Mesothelial cell of epicardium (in vitro differentiated cells): Measurements from ENCODE around the gene CCDC32. TPM values are rescaled to one million over a fixed set of nuclear protein-coding genes. Genes with fewer than 3 reads are reported as not detected.
A peak's percentile ranks its signal among the peaks of the same experiment; 100 is the strongest.

ENCODE experiments used
- DNase-seq, 2 experiments: peaks; one replicate each; pipeline ENCODE4 v3.0.0; 2021; ENCODE audit warnings: low spot score in 2 of 2; ENCODE audit not compliant: unreplicated experiment in 2 of 2
- H3K27ac Mint-ChIP-seq: 2 replicates; pipeline ENCODE4 v1.8.0; 2021; ENCODE audit warnings: mixed read lengths
- H3K27me3 Mint-ChIP-seq: 2 replicates; pipeline ENCODE4 v1.8.0; 2021; ENCODE audit warnings: low read depth, mixed read lengths
- H3K36me3 Mint-ChIP-seq: 2 replicates; pipeline ENCODE4 v1.8.0; 2021; ENCODE audit warnings: mixed read lengths
- H3K4me1 Mint-ChIP-seq: 2 replicates; pipeline ENCODE4 v1.8.0; 2021; ENCODE audit warnings: mixed read lengths
- H3K4me3 Mint-ChIP-seq: 2 replicates; pipeline ENCODE4 v1.8.0; 2021; ENCODE audit warnings: mild to moderate bottlenecking, moderate library complexity, mixed read lengths
- H3K9me3 Mint-ChIP-seq: 2 replicates; pipeline ENCODE4 v1.8.0; 2021; ENCODE audit warnings: mixed read lengths
- CTCF ChIP-seq: fragments of 200-600 bp; sonication (generic); IDR thresholded peaks from one replicate; pipeline ENCODE4 v1.5.0; 2021; ENCODE audit warnings: antibody characterized with exemption; ENCODE audit not compliant: unreplicated experiment
- total RNA-seq: library from RNA; stranded (reverse); gene quantifications from 3 replicates; pipeline ENCODE4 v1.2.1, GENCODE V29; 2021

The CCDC32 gene
- total RNA-seq, 1 donor from 2014 or later: 28.8 TPM

GRCh38 chr15:40512440-40512839, 52.4 kb downstream of the CCDC32 start:
- DNase-seq: no peak
- Mint-ChIP-seq H3K36me3 (no peaks in the 10 kb centered on the region), H3K9me3 (no peaks in the 10 kb centered on the region), H3K4me1 (peaks cover 21% of the 10 kb centered on the region), H3K4me3 (peak overlapping the region; percentile 80), H3K27me3 (peaks cover 4% of the 10 kb centered on the region), H3K27ac (peak overlapping the region; percentile 21)
- no peak for TF ChIP-seq CTCF

GRCh38 chr15:40511472-40512133, 53.2 kb downstream of the CCDC32 start:
- peak overlapping the region; percentile 80 for H3K4me3 Mint-ChIP-seq
- H3K27ac Mint-ChIP-seq: peak overlapping the region; percentile 70
- H3K9me3 Mint-ChIP-seq: no peaks in the 10 kb centered on the region
- peaks cover 5% of the 10 kb centered on the region for H3K27me3 Mint-ChIP-seq
- peaks cover 27% of the 10 kb centered on the region for H3K4me1 Mint-ChIP-seq
- no peak for TF ChIP-seq CTCF
- no peaks in the 10 kb centered on the region for H3K36me3 Mint-ChIP-seq
- DNase-seq: peak; percentile 39 to 62

- H3K36me3 Mint-ChIP-seq: no peaks in the 10 kb centered on the region
- peak overlapping the region; percentile 70 for H3K27ac Mint-ChIP-seq
- peak overlapping the region; percentile 80 for H3K4me3 Mint-ChIP-seq
- no peak for TF ChIP-seq CTCF
- H3K27me3 Mint-ChIP-seq: peaks cover 5% of the 10 kb centered on the region
- no peaks in the 10 kb centered on the region for H3K9me3 Mint-ChIP-seq
- DNase-seq: no peak
- H3K4me1 Mint-ChIP-seq: peaks cover 29% of the 10 kb centered on the region
Measured at GRCh38 chr15:40511093-40511471, 53.8 kb downstream of the CCDC32 start.

- peaks cover 29% of the 10 kb centered on the region for H3K4me1 Mint-ChIP-seq
- H3K27ac Mint-ChIP-seq: no peak overlapping the region
- H3K27me3 Mint-ChIP-seq: peaks cover 5% of the 10 kb centered on the region
- TF ChIP-seq CTCF: no peak
- no peak for DNase-seq
- H3K4me3 Mint-ChIP-seq: peak overlapping the region; percentile 24
- H3K36me3 Mint-ChIP-seq: no peaks in the 10 kb centered on the region
- no peaks in the 10 kb centered on the region for H3K9me3 Mint-ChIP-seq
Measured at GRCh38 chr15:40510201-40510600, 54.6 kb downstream of the CCDC32 start.

GRCh38 chr15:40508216-40508615, 56.6 kb downstream of the CCDC32 start:
- DNase-seq: no peak
- no peak overlapping the region for H3K4me3 Mint-ChIP-seq
- peaks cover 29% of the 10 kb centered on the region for H3K4me1 Mint-ChIP-seq
- no peak for TF ChIP-seq CTCF
- peaks cover 5% of the 10 kb centered on the region for H3K27me3 Mint-ChIP-seq
- no peaks in the 10 kb centered on the region for H3K9me3 Mint-ChIP-seq
- H3K27ac Mint-ChIP-seq: no peak overlapping the region
- no peaks in the 10 kb centered on the region for H3K36me3 Mint-ChIP-seq
